HS-27A (cell line): ENCODE data around the gene MYL2.

Experiments
- DNase-seq: peaks from one replicate; pipeline ENCODE4 v3.0.0-alpha.2; 2012; ENCODE audit warnings: low read depth, missing footprints

Gene MYL2

GRCh38 chr12:110930348-110931314 lies 10.3 kb upstream of the MYL2 start:
- no peak for DNase-seq

- DNase-seq, result no peak
These were observed 9.4 kb upstream of the MYL2 start for GRCh38 chr12:110929818-110930217.

GRCh38 chr12:110928700-110929099 lies 8.3 kb upstream of the MYL2 start:
- DNase-seq, result no peak

- no peak for DNase-seq
These were observed 7.2 kb upstream of the MYL2 start for GRCh38 chr12:110927546-110927945.

- no peak for DNase-seq
These were observed 3.4 kb upstream of the MYL2 start for GRCh38 chr12:110923692-110924334.

GRCh38 chr12:110923192-110923591 lies 2.8 kb upstream of the MYL2 start:
- DNase-seq, result no peak

- DNase-seq, result no peak
These were observed 2.3 kb upstream of the MYL2 start for GRCh38 chr12:110922652-110923051.

GRCh38 chr12:110921262-110921661 lies 883 bp upstream of the MYL2 start:
- no peak for DNase-seq

- DNase-seq, result no peak
These were observed 659 bp downstream of the MYL2 start for GRCh38 chr12:110919720-110920119.

GRCh38 chr12:110917961-110918360 lies 2.4 kb downstream of the MYL2 start:
- no peak for DNase-seq

GRCh38 chr12:110917467-110917866 lies 2.9 kb downstream of the MYL2 start:
- peak; percentile 33 for DNase-seq

- DNase-seq, result no peak
These were observed 4.0 kb downstream of the MYL2 start for GRCh38 chr12:110916295-110916875.

- no peak for DNase-seq
These were observed 7.0 kb downstream of the MYL2 start for GRCh38 chr12:110913119-110914056.

- DNase-seq, result no peak
These were observed 8.1 kb downstream of the MYL2 start for GRCh38 chr12:110912263-110912662.

GRCh38 chr12:110908377-110909152 lies 11.8 kb downstream of the MYL2 start:
- DNase-seq, result no peak

- DNase-seq, result no peak
These were observed 12.8 kb downstream of the MYL2 start for GRCh38 chr12:110907583-110907982.

GRCh38 chr12:110906985-110907384 lies 13.4 kb downstream of the MYL2 start:
- DNase-seq, result no peak

GRCh38 chr12:110906516-110906915 lies 13.9 kb downstream of the MYL2 start:
- no peak for DNase-seq

- no peak for DNase-seq
These were observed 14.3 kb downstream of the MYL2 start for GRCh38 chr12:110906083-110906482.

GRCh38 chr12:110903511-110903910 lies 16.9 kb downstream of the MYL2 start:
- DNase-seq, result no peak

- DNase-seq, result no peak
These were observed 19.0 kb downstream of the MYL2 start for GRCh38 chr12:110901401-110901800.
